Measurements from ENCODE around the gene PARP11. TPM values are rescaled to one million over a fixed set of nuclear protein-coding genes. Genes with fewer than 3 reads are reported as not detected.

PARP11 gene
- total and polyA plus RNA-seq, 4 donors, result 2.2 to 7.1 (median 4.0) TPM

- Histone ChIP-seq H3K9me3 (ENCODE audit: control insufficient read depth in 4 of 4, low read length in 3 of 4) (no peaks in the 10 kb centered on the region), H3K27me3 (ENCODE audit: control insufficient read depth in 4 of 4, insufficient read depth in 4 of 4, low read length in 3 of 4) (no peaks in the 10 kb centered on the region), H3K4me1 (ENCODE audit: control insufficient read depth in 4 of 4, insufficient read depth in 4 of 4, low read length in 3 of 4) (peaks cover 3 to 8% (median 5%) of the 10 kb centered on the region in 4 donors), H3K36me3 (ENCODE audit: control insufficient read depth in 4 of 4, insufficient read depth in 3 of 4, low read depth in 1 of 4, low read length in 3 of 4) (peaks cover 0 to 1% (median 0%) of the 10 kb centered on the region in 4 donors), H3K4me3 (ENCODE audit: low read depth in 1 of 3, low read length in 3 of 3) (no peak overlapping the region), H3K27ac (ENCODE audit: low read depth in 1 of 2, low read length in 2 of 2) (no peak overlapping the region), H3K9ac (ENCODE audit: low read depth in 1 of 2, low read length in 2 of 2) (no peak overlapping the region)
- WGBS, result 97% methylated on average over 3 of the region's 3 CpGs
- DNase-seq (ENCODE audit: low spot score), result no peak
- TF ChIP-seq ZBTB33 (IDR thresholded peaks at IDR 0.05), result no peak
- no peak for TF ChIP-seq JUND (IDR thresholded peaks at IDR 0.05)
- TF ChIP-seq HNF4A (conservative IDR thresholded peaks at IDR 0.05), result no peak
- no peak for TF ChIP-seq FOXA1 (IDR thresholded peaks at IDR 0.05)
- no peak for TF ChIP-seq MAX (IDR thresholded peaks at IDR 0.05)
- no peak for TF ChIP-seq NR2F2 (IDR thresholded peaks at IDR 0.05)
- TF ChIP-seq HNF4G (IDR thresholded peaks at IDR 0.05), result no peak
- TF ChIP-seq GABPA (IDR thresholded peaks at IDR 0.05 in 1 of 2, conservative IDR thresholded peaks at IDR 0.05 in 1 of 2), result no peak
- no peak for TF ChIP-seq SP1 (IDR thresholded peaks at IDR 0.05)
- TF ChIP-seq FOXA2 (IDR thresholded peaks at IDR 0.05), result no peak
- TF ChIP-seq EGR1 (IDR thresholded peaks at IDR 0.05; ENCODE audit: low read depth in 2 of 2), result no peak
- TF ChIP-seq TAF1 (conservative IDR thresholded peaks at IDR 0.05), result no peak
- no peak for TF ChIP-seq ATF3 (IDR thresholded peaks at IDR 0.05)
- no peak for TF ChIP-seq RXRA (IDR thresholded peaks at IDR 0.05)
- TF ChIP-seq CTCF (IDR thresholded peaks at IDR 0.05; ENCODE audit: low read depth, low read length, missing input control), result no peak
Measured at GRCh38 chr12:3820122-3820521, 53.1 kb downstream of the PARP11 start.

GRCh38 chr12:3816266-3816665 lies 56.9 kb downstream of the PARP11 start:
- no peaks in the 10 kb centered on the region for H3K9me3 ChIP-seq (ENCODE audit: control insufficient read depth in 4 of 4, low read length in 3 of 4)
- H3K27ac ChIP-seq (ENCODE audit: low read depth in 1 of 2, low read length in 2 of 2), result no peak overlapping the region
- peaks cover 3 to 12% (median 5%) of the 10 kb centered on the region in 4 donors for H3K4me1 ChIP-seq (ENCODE audit: control insufficient read depth in 4 of 4, insufficient read depth in 4 of 4, low read length in 3 of 4)
- TF ChIP-seq RAD21 (IDR thresholded peaks at IDR 0.05), result no peak
- TF ChIP-seq REST (IDR thresholded peaks at IDR 0.05), result no peak
- no peak for TF ChIP-seq ZBTB33 (IDR thresholded peaks at IDR 0.05)
- H3K36me3 ChIP-seq (ENCODE audit: control insufficient read depth in 4 of 4, insufficient read depth in 3 of 4, low read depth in 1 of 4, low read length in 3 of 4), result peaks cover 0 to 3% (median 2%) of the 10 kb centered on the region in 4 donors
- 91% methylated on average over 2 of the region's 2 CpGs for WGBS
- no peak overlapping the region for H3K9ac ChIP-seq (ENCODE audit: low read depth in 1 of 2, low read length in 2 of 2)
- DNase-seq (ENCODE audit: low spot score), result no peak
- no peaks in the 10 kb centered on the region for H3K27me3 ChIP-seq (ENCODE audit: control insufficient read depth in 4 of 4, insufficient read depth in 4 of 4, low read length in 3 of 4)
- no peak overlapping the region for H3K4me3 ChIP-seq (ENCODE audit: low read depth in 1 of 3, low read length in 3 of 3)

Measured in liver (tissue), 9 donors.